ENCODE results near the gene PBX2. TPM values are rescaled to one million over a fixed set of nuclear protein-coding genes. Genes with fewer than 3 reads are reported as not detected.
A peak's percentile ranks its signal among the peaks of the same experiment; 100 is the strongest.
"Not testable (repeated sequence)": the region's sequence is repeated elsewhere in the genome, so short reads cannot be mapped to it uniquely, and the experiment has no call there.

PBX2 gene
- total and polyA plus RNA-seq, 11 donors: 25.3 to 60.4 (median 39.7) TPM

GRCh38 chr6:32188381-32189068, 1.5 kb downstream of the PBX2 start:
- peaks cover 0 to 33% (median 21%) of the 10 kb centered on the region in 9 donors for H3K36me3 ChIP-seq
- TF ChIP-seq CTCF (IDR thresholded peaks at IDR 0.05) (no peak), POLR2A (IDR thresholded peaks at IDR 0.05) (no peak)
- ATAC-seq (no peak), DNase-seq (peak in 1 of 5 donors; percentile 26)
- intact Hi-C loops (cut with DNase I): no loop called here
- H3K27ac ChIP-seq: peak overlapping the region; percentile 90 to 100 (median 97)
- H3K27me3 ChIP-seq: no peaks in the 10 kb centered on the region
- peak overlapping the region in 11 of 12 donors; percentile 59 to 93 (median 81) for H3K4me3 ChIP-seq
- WGBS, 4 donors: 13 to 27% (median 20%) methylated on average over 10 to 13 of the region's 13 CpGs
- peaks cover 4 to 84% (median 64%) of the 10 kb centered on the region in 12 donors for H3K4me1 ChIP-seq
- no peaks in the 10 kb centered on the region for H3K9me3 ChIP-seq

- peak overlapping the region in 8 of 12 donors; percentile 74 to 93 (median 84) for H3K4me3 ChIP-seq
- peaks cover 0 to 40% (median 27%) of the 10 kb centered on the region in 9 donors for H3K36me3 ChIP-seq
- H3K27me3 ChIP-seq; intact Hi-C loops (cut with DNase I); DNase-seq; H3K9me3 ChIP-seq; ATAC-seq: not testable (repeated sequence)
- H3K27ac ChIP-seq: peak overlapping the region in 11 of 12 donors; percentile 93 to 100 (median 98)
- WGBS, 4 donors: 67 to 82% (median 75%) methylated on average over 14 to 18 of the region's 18 CpGs
- H3K4me1 ChIP-seq: peaks cover 4 to 83% (median 61%) of the 10 kb centered on the region in 12 donors
Measured at GRCh38 chr6:32187725-32188380, 2.1 kb downstream of the PBX2 start.

GRCh38 chr6:32187009-32187709, 2.8 kb downstream of the PBX2 start:
- 59 to 68% (median 62%) methylated on average over 12 of the region's 12 CpGs for whole genome bisulfite sequencing, 4 donors
- H3K4me1 ChIP-seq: peaks cover 4 to 83% (median 59%) of the 10 kb centered on the region in 12 donors
- peak overlapping the region in 11 of 12 donors; percentile 4 to 100 (median 94) for H3K27ac ChIP-seq
- no peak for DNase-seq
- H3K27me3 ChIP-seq: no peaks in the 10 kb centered on the region
- peak overlapping the region in 2 of 12 donors; percentile 87 to 93 for H3K4me3 ChIP-seq
- H3K36me3 ChIP-seq: peaks cover 0 to 47% (median 32%) of the 10 kb centered on the region in 9 donors
- intact Hi-C loops (cut with DNase I): no loop called here
- TF ChIP-seq POLR2A (IDR thresholded peaks at IDR 0.05) (no peak), CTCF (IDR thresholded peaks at IDR 0.05) (no peak)
- no peaks in the 10 kb centered on the region for H3K9me3 ChIP-seq
- ATAC-seq: no peak

- ATAC-seq; DNase-seq; intact Hi-C loops (cut with DNase I); H3K4me3 ChIP-seq; H3K27me3 ChIP-seq; H3K9me3 ChIP-seq: not testable (repeated sequence)
- 59 to 64% (median 62%) methylated on average over 10 of the region's 10 CpGs for WGBS, 4 donors
- Histone ChIP-seq H3K36me3 (peaks cover 0 to 56% (median 37%) of the 10 kb centered on the region in 9 donors), H3K4me1 (peaks cover 4 to 85% (median 61%) of the 10 kb centered on the region in 12 donors), H3K27ac (peak overlapping the region in 11 of 12 donors; percentile 41 to 100 (median 84))
Measured at GRCh38 chr6:32186151-32186840, 3.7 kb downstream of the PBX2 start.

GRCh38 chr6:32185681-32186131, 4.3 kb downstream of the PBX2 start:
- H3K36me3 ChIP-seq: peaks cover 0 to 62% (median 43%) of the 10 kb centered on the region in 9 donors
- H3K4me1 ChIP-seq: peaks cover 4 to 79% (median 61%) of the 10 kb centered on the region in 12 donors
- WGBS, 4 donors: 10 to 21% (median 18%) methylated on average over 11 of the region's 11 CpGs

More at GRCh38 chr6:32185681-32186131, 4.3 kb downstream of the PBX2 start:
- peak overlapping the region in 11 of 12 donors; percentile 41 to 100 (median 84) for H3K27ac ChIP-seq
- H3K27me3 ChIP-seq; H3K9me3 ChIP-seq; H3K4me3 ChIP-seq; intact Hi-C loops (cut with DNase I): not testable (repeated sequence)
- ATAC-seq: peak; percentile 57 to 73 (median 67)
- peak; percentile 77 to 89 (median 88) for DNase-seq

All from heart left ventricle (tissue), 16 donors.